DMS79 treated with DMSO at 0.1 percent for 48 hours (cell line): ENCODE measurements around the gene ADD1.
A peak's percentile ranks its signal among the peaks of the same experiment; 100 is the strongest.
"Not testable (repeated sequence)": the region's sequence is repeated elsewhere in the genome, so short reads cannot be mapped to it uniquely, and the experiment has no call there.

ENCODE experiments used
- DNase-seq: peaks from one replicate; lab custom pipeline; 2025; lab: John Stamatoyannopoulos, UW

The ADD1 gene

DNA sequence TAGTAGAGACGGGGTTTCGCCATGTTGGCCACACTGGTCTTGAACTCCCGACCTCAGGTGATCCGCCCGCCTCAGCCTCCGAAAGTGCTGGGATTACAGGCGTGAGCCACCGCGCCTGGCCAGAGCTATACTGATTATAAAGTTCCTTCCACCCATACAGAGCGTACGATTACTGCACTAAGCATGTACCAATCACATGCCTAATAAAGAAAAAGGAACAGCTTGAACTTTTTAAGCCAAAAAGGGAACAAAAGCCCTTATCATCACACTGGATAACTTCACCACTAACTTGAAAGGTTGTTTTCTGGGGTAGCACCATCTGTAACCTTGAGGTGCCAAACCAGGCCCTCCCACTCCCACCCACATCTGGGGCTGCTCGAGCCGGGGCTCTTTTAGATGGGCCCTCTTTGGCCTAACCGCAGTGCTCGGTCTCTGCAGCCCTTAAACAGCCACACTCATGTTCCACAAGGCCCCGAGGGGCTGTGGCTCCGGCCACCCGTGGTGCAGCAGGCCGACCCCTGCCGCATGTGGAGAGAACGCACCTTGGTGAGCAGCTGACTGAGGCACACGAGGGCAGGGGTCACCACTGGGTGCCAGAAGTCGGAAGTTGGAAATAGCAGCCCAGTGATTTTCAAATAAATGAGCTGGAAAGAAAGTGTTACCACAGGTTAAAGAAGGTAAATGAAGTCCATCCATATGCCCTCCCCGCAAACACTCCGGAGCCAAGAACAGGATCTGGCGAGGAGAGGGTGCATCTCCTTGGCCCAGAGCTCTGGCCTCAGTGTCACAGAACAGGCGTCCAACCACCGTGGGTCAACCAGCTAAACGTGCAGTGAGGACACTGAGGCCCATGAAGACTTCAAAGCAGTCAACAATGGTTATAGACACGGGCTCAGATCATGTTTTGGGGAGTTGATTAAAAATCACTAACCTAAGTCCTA is 101.2 kb downstream of the ADD1 start:
- DNase-seq = no peak

DNA sequence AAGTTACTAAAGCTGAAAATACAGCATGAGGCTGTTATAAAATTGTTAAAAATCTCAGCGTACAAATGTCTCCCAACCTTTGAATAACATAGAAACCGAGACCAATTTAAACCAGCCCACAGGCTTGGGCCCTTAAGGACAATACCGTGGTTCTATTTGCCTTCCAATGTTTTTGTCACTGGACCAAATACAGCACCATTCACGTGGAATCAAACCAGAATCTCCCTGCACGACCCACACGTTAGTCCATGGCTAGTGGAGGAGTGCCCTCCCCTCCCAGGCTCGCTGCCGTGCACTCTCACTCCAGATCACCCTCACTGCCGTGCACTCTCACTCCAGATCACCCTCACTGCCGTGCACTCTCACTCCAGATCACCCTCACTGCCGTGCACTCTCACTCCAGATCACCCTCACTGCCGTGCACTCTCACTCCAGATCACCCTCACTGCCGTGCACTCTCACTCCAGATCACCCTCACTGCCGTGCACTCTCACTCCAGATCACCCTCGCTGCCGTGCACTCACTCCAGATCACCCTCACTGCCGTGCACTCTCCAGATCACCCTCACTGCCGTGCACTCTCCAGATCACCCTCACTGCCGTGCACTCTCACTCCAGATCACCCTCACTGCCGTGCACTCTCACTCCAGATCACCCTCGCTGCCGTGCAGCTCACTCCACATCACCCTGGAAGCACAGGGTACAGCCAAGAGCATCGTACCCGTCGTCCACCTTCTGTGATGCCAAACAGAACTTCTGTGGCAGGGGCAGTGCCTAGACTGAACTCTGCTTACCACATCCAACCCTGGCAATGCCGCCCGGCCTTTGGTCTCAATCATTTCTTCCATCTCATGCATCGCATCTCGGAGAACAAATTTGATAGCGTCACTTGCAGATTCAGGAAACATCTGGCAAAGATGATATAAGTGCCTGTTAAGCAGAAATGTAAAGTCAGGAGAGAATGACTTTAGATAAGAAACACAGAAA is 102.3 kb downstream of the ADD1 start:
- not testable (repeated sequence) for DNase-seq

DNA sequence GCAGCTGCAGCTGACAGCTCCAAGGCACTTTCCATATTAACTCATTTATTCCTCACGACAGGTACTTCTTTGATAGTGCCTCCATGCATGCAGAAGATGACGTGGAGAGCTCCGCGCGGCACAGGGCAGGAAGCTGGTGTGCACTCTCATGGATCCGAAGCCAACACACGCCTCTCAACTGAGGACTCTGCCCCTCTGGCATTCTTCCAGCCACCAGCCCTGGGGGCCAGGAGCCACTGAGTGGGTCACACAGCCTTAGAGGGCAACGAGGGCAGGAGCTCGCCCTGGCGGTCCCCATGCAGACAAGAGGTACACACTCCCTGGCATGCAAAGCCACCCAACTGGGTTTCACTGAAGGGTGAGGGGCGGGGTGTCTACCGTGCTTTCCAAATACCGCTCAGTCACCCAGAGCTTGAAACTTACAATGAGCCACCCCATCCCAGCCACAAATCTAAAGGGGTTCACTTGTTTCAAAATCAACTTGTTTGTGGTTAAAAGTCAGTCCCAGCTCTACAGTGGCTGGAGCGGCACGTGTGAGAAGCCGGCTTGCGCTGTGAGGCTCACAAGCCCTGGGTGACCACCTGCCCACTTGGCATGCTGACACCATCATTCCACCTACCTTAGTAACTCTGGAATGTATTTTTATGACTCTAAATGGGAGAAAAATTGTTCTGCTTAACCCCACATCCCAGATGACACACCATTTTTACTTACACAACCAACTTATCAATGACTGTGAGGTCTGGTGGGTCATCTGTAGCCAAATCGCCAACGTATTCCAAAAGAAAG is 103.4 kb downstream of the ADD1 start:
- no peak for DNase-seq

DNA sequence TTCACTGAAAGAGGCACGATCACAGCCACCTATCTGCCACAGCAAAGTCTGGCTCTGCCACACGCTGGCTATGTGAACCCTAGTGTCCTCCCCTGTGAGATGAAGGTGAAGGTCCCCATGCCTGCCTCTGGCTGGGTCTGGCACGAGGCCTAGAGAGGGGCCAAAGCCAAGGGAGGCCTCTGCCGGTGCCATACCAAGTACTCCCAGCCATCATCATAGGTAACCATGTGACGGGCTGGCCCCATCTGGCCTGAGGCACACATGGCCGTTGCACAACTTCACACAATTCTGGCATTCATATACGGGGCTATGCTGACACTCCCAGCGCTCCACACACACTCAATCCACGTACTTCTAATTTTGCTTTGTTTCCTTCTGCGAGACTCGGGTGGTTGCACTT is 104.3 kb downstream of the ADD1 start:
- DNase-seq = no peak

DNA sequence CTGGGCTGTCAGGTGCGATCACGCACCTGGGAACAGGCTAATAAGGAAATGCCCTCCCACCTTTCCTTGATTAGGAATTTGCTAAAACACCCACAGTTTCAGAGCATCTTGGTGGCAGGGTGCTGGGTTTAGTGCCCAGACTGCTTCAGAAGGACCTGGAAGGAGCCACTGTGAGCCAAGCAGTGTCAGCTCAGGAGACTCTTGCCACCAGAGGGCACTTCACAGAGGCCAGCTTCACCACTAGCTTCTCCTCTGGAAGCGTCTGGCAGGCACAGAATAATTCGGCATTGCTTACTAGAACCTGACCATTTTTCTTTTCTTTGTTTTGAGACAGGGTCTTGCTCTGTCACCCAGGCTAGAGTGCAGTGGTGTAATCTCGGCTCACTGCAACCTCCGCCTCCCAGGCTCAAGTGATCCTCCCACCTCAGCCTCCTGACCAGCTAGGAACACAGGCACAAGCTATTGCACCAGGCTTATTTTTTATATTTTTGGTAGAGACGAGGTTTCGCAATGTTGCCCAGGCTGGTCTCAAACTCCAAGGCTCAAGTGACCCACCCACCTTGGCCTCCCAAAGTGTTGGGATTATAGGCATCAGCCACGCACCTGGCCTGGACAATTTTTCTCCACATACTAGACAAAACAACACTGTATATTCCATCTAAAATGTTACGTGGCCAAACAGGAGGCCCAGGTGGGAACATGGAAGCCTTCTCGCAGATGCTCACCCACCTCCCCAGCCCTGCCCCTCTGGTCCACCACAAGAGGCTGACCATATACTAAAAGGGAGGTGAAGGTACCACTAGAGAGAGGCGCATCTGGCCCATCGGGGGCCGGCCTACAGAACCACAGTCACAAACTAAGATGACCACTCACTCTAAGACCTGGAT is 105.5 kb downstream of the ADD1 start:
- no peak for DNase-seq

DNA sequence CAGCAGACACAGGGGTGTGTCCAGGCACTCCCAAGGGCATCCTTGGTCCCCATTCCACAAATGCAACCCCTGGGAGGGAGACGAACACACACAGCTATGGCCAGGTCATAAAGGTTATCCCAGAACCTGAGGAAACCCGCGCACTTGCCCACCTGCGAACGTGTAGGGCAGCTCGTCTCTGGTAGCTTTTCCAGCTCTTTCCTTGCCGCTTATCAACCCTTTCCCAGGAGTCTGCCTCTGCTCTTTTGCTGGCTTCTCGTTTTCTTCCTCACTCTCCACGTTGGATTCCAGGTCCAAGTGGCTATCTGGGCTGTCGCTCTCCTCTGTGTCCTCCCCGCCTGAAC is 106.1 kb downstream of the ADD1 start:
- no peak for DNase-seq

DNA sequence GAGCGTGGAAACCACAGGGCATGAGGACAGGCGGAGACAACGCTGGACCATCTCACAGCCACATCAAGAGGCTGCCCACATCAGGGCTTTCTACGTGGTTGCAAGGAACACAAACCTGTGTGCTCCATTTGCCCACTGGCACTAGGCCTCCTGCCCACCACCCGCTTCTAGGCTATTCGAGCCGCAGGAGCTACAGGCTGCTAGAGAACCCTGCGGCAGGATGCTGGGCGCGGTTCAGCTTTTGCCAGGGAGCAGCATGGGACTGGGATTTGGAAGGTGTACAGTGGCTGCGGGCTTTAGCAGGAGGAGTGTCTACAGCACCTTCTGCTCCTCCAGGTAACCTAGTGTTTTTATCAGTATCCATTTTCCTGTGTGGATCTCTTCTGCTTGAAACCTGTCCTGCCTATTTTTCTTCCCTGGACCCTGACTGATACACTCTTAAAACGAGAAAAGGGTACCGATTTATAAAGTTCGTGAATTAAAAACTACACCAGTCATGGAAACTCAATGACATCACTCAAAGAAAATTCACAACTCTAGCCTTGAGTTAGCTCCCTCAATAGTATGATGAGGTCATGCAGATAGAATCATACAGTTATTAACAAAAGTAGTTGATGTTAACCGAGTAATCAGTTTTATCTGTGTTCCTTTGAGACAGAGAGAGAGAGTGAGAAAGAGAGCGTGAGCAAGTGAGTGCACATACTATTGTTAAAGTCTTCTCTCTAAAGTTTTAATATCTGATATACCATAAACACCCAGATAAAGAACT is 106.8 kb downstream of the ADD1 start:
- no peak for DNase-seq

DNA sequence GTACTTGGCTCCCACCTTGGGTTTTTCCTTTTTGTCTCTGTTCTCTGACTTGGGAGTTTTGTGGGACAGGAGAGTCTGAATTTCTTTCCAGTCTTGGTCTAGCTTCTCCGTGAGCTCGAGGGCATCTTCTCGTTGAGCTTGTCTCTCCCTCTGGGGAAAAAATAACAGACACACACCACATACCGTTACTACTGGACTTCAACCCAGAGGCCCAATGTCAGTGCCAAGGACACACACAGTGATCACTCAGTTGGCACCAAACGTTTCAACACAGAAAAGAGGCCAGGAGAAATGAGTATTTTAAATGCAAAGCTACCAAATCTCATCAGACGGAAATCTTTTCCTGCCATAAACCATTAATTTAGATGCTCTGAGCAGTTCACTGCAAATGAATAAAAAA is 109.9 kb downstream of the ADD1 start:
- no peak for DNase-seq

DNA sequence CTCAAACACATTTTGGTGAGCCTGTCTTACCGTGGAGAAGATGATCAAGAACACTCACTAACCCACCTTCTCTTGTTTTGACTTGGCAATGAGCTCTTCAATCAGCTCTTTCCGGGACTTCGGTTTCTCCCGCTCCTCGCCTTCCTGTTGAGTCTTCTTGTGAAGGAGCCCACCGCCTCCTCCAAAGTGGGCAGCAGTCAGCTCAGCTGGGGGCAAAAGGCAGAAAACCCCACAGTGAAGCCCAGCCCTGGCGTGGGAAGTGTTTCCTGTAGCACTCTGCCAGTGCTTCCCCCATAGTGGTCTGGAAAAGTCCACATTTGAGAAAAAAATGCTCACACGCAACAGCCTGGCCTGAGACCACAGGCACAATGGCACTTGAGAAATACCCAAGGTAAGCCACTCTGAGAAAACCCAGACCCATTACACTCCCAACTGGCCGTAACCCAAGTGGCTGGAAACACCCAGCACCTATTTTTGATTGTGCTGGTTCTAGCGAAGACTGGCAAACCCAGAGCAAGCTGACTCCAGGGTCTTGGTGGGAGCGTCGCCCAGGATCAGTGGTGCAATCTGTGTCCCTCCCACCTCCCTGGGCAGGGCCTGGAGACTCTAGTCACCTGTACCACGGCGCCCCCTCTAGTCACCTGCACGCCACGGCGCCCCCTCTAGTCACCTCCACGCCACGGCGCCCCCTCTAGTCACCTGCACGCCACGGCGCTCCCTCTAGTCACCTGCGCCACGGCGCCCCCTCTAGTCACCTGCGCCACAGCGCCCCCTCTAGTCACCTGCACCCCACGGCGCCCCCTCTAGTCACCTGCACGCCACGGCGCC is 110.9 kb downstream of the ADD1 start:
- DNase-seq = no peak

DNA sequence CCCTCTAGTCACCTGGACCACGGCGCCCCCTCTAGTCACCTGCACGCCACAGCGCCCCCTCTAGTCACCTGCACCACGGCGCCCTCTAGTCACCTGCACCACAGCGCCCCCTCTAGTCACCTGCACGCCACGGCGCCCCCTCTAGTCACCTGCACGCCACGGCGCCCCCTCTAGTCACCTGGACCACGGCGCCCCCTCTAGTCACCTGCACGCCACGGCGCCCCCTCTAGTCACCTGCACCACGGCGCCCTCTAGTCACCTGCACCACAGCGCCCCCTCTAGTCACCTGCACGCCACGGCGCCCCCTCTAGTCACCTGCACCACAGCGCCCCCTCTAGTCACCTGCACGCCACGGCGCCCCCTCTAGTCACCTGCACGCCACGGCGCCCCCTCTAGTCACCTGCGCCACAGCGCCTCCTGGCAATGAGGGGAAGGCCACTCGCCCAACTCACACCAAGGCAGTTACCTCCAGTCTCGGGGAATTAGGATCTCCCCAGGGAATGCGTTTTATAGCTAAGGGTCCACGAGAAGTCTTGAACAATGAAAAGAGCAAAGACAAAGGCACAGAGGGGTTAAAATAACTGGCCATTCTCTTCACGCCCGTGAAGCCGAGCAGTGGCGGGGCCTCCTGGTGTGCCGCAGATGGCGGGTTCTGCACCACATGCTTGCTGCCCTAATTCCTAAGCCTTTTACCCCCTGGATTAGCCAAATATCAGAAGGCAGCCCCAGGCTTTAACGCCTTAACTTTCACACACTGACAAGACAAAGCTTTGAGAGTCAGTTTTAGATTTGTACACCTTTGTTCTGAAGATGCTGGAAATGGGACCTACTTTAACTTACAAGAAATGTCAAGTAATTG is 111.8 kb downstream of the ADD1 start:
- DNase-seq = not testable (repeated sequence)

DNA sequence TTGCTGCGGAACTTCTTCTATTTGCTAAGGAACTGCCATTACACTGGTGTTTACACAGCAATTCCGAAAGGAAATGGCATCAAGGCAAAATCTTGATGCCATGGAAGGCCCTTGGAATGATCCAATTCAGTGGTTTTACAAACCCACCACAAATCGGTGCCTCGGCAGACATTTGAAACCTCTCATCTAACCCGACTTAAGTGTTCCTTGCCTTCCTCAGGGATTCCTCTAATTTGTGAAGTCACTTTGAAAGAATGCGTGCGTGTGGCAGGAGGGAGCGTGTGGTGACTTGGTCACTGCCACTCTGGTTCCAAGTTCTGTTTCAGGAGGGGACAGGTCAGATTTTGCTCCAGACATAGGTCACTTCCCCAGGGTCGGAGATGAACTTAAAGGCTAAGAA is 114.8 kb downstream of the ADD1 start:
- DNase-seq = peak; percentile 18

DNA sequence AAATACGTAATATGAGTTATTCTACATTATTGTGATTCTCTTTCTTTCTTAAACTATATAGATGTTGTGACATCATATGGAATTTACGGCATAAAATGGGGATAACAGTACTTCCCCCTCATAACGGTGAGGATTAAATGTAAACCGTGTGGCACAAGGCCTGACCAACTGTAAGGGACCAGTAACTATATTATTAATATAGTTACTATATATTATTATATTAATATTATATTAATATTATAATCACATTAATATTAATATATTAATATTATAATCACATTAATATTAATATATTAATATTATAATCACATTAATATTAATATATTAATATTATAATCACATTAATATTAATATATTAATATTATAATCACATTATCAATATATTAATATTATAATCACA is 116.8 kb downstream of the ADD1 start:
- not testable (repeated sequence) for DNase-seq

DNA sequence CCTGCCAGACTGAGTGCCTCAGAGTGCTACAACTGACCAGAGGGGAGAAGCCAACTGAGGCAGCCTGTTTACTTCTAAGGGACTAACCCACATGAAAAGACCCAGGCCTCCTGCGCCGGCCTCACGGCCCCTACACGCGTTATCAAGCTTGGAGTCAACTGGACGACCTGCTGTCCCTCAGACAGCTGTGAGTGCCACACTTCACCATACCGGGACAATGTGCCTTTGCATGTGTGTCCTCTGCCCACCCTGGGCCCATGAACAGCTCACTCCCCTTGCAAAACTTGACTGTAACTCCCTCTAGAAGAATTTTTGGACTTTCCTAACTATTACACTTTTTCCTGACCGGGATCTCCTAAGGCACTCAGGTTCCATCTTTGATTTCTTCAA is 117.8 kb downstream of the ADD1 start:
- no peak for DNase-seq

DNA sequence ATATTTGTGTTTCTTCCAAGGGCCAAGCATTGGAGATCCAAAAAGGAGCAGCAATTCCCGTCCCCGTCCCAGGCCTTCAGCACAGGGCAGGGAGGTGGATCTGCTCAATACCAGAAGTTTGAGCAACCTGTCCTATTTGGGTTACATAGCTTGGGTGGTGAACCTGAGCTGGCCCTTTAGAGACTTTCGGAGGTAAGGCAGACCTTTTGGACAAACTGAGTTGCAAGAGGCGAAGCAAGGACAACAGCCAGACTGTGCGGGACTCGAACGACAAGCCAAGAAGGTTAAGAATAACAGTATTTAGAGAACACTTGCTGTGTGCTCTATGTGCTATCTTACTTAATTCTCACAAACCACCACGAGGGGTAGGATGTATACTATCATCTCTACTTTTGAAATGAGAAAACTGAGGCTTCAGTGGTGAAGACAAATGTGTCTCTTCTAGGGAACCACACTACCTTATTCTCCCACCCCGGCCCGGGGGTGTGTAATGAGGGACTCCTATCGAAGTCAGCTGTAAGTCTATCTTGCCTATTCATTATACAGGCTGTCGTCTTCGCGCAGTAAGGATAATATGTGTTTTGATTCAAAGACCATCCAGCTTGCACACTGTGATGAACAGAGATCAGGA is 118.3 kb downstream of the ADD1 start:
- peak; percentile 4 for DNase-seq

DNA sequence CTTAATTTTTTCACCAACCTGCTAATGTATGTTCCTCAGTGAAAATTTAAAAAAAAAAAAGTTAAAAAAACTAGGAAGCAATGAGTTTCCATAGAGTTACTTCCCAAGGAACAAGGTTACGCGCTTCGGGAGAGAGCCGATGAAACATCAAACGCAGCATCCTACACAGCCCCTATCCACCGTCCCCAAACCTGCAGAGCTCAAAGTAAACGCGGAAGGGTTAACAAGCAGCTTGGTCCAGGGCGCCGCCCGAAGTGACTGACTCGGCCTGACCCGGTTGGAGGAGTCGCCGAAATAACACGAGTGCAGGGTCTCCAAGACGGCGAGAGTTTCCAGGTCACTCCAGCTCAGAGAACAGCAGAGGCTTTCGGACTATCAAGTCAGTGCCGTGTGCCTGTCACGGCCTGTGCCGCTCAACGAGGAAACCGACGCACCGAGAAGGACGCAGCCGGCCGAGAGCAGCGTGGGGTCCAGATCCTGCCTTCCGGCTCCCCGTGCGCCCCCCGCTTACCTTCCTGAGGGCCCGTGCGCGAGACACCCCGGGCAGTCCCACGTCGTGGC is 119.0 kb downstream of the ADD1 start:
- DNase-seq = no peak

DNA sequence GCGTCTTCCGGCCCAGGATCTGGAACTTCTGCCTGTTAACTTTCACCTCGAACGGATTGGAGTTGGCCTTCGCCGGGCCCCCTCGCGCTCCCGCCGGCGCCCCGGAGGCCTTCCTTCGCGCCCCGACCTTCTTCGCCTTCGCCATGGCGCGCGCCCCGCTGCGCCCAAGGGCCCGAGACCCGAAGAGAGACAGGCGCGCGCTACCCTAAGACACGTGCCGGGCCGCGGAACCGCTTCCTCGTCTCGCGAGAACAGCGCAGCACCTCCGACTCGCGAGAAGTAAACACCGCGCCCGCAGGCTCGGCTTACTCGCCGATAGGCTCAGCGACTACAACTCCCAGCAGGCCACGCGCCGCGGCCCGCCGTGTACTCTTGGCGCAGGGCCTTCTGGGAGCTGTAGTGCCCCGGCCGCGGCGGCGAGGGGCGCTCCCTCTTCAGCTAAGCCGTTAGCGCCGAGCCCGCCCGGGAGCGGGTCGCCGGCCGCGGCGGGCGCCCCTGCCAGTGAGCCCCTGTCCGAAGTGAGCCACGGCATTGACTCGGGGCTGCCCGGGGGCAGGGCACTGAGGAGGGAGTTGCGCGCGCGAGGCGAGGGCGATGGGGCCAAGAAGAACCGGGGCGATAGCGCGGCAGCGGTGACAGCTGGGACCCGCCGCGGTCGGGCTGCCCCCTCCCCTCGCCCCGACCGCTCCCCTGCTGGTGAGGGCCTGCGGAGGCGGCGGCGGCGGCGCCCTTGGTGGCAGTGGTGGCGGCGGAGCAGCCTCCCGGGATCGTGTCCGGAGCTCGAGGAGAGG is 119.7 kb downstream of the ADD1 start, which contains the start of the genes GRK4 and NOP14:
TSS of gene GRK4 (plus strand) at position 397 of the 791 bp plus-strand sequence. CDS start 500 bp downstream, outside the sequence.
TSS of gene NOP14 (minus strand) at position 232 of the 791 bp plus-strand sequence. CDS start at position 145, 87 bp downstream.
- DNase-seq = peak; percentile 56
